ENCODE results near the gene PRAC2. TPM values are rescaled to one million over a fixed set of nuclear protein-coding genes. Genes with fewer than 3 reads are reported as not detected.

Gene PRAC2
- polyA plus RNA-seq, 1 donor (not counting 4 experiments of a cell fraction or from before 2014, with no cell fraction given): not detected

GRCh38 chr17:48717367-48718226, 5.4 kb upstream of the PRAC2 start:
- no peak overlapping the region for H2AFZ ChIP-seq (ENCODE audit: control insufficient read depth, low read length)
- no peak overlapping the region for H3K27ac ChIP-seq (ENCODE audit: control insufficient read depth, insufficient read depth, low read length)
- dilution Hi-C loops (cut with MboI; ENCODE audit: extremely low pct_ligation_motif_present, low sequenced_read_pairs): no loop called here
- no peak overlapping the region for H3K4me3 ChIP-seq (ENCODE audit: control insufficient read depth in 2 of 3, extremely low read depth in 1 of 3, insufficient read depth in 2 of 3, low read depth in 1 of 3, low read length in 3 of 3)
- no peak overlapping the region for H3K9ac ChIP-seq (ENCODE audit: control insufficient read depth, extremely low read depth, insufficient read depth, low read length)
- H3K79me2 ChIP-seq (ENCODE audit: control insufficient read depth, insufficient read depth, low read length): no peaks in the 10 kb centered on the region
- TF ChIP-seq CTCF (optimal IDR thresholded peaks at IDR 0.05 in 1 of 3, IDR thresholded peaks at IDR 0.05 in 1 of 3, conservative IDR thresholded peaks at IDR 0.05 in 1 of 3; ENCODE audit: extremely low read depth in 1 of 3, insufficient read depth in 2 of 3, low read length in 3 of 3): no peak
- TF ChIP-seq EZH2 (IDR thresholded peaks at IDR 0.05; ENCODE audit: low read length): no peak
- no peaks in the 10 kb centered on the region for H3K36me3 ChIP-seq (ENCODE audit: control insufficient read depth in 2 of 2, extremely low read depth in 1 of 2, insufficient read depth in 2 of 2, low read length in 2 of 2)
- H3K9me1 ChIP-seq (ENCODE audit: control insufficient read depth, extremely low read depth, insufficient read depth, low read length): no peaks in the 10 kb centered on the region
- H4K20me1 ChIP-seq (ENCODE audit: control insufficient read depth, extremely low read depth, insufficient read depth, low read length): peaks cover 7% of the 10 kb centered on the region
- FAIRE-seq: no peak
- no peak for DNase-seq (ENCODE audit: low read depth, low spot score)
- no peaks in the 10 kb centered on the region for H3K4me1 ChIP-seq (ENCODE audit: control insufficient read depth, extremely low read depth, insufficient read depth, low read length)
- no peak overlapping the region for H3K4me2 ChIP-seq (ENCODE audit: control insufficient read depth, extremely low read depth, insufficient read depth, low read depth, low read length)
- no peaks in the 10 kb centered on the region for H3K9me3 ChIP-seq (ENCODE audit: control insufficient read depth, low read depth, low read length)
- peaks cover 84% of the 10 kb centered on the region for H3K27me3 ChIP-seq (ENCODE audit: control insufficient read depth, extremely low read depth, insufficient read depth, low read length)

- TF ChIP-seq CTCF (optimal IDR thresholded peaks at IDR 0.05 in 1 of 3, IDR thresholded peaks at IDR 0.05 in 1 of 3, conservative IDR thresholded peaks at IDR 0.05 in 1 of 3; ENCODE audit: extremely low read depth in 1 of 3, insufficient read depth in 2 of 3, low read length in 3 of 3): no peak
- no peak for TF ChIP-seq EZH2 (IDR thresholded peaks at IDR 0.05; ENCODE audit: low read length)
- Histone ChIP-seq H3K36me3 (ENCODE audit: control insufficient read depth in 2 of 2, extremely low read depth in 1 of 2, insufficient read depth in 2 of 2, low read length in 2 of 2) (no peaks in the 10 kb centered on the region), H3K27me3 (ENCODE audit: control insufficient read depth, extremely low read depth, insufficient read depth, low read length) (peaks cover 88% of the 10 kb centered on the region), H3K9me1 (ENCODE audit: control insufficient read depth, extremely low read depth, insufficient read depth, low read length) (no peaks in the 10 kb centered on the region), H3K4me2 (ENCODE audit: control insufficient read depth, extremely low read depth, insufficient read depth, low read depth, low read length) (no peak overlapping the region), H3K4me3 (ENCODE audit: control insufficient read depth in 2 of 3, extremely low read depth in 1 of 3, insufficient read depth in 2 of 3, low read depth in 1 of 3, low read length in 3 of 3) (no peak overlapping the region), H2AFZ (ENCODE audit: control insufficient read depth, low read length) (no peak overlapping the region), H3K4me1 (ENCODE audit: control insufficient read depth, extremely low read depth, insufficient read depth, low read length) (peaks cover 2% of the 10 kb centered on the region), H4K20me1 (ENCODE audit: control insufficient read depth, extremely low read depth, insufficient read depth, low read length) (peaks cover 7% of the 10 kb centered on the region), H3K9me3 (ENCODE audit: control insufficient read depth, low read depth, low read length) (no peaks in the 10 kb centered on the region), H3K27ac (ENCODE audit: control insufficient read depth, insufficient read depth, low read length) (no peak overlapping the region), H3K79me2 (ENCODE audit: control insufficient read depth, insufficient read depth, low read length) (no peaks in the 10 kb centered on the region), H3K9ac (ENCODE audit: control insufficient read depth, extremely low read depth, insufficient read depth, low read length) (no peak overlapping the region)
- DNase-seq (ENCODE audit: low read depth, low spot score) (no peak), FAIRE-seq (no peak)
- dilution Hi-C loops (cut with MboI; ENCODE audit: extremely low pct_ligation_motif_present, low sequenced_read_pairs): no loop called here
These were observed 4.7 kb upstream of the PRAC2 start for GRCh38 chr17:48718227-48718760.

Measured in keratinocyte (primary cell).